GM13976 (cell line): ENCODE measurements around the gene CEP104.

Source experiments
- DNase-seq: peaks from one replicate; pipeline ENCODE4 v3.0.0; 2012; ENCODE audit warnings: low spot score
- CTCF ChIP-seq: IDR thresholded peaks from 2 replicates; pipeline ENCODE4 v1.5.1; 2012; ENCODE audit warnings: borderline replicate concordance, mild to moderate bottlenecking; ENCODE audit not compliant: insufficient read depth; ENCODE audit errors: extremely low read depth, missing control alignments, control extremely low read depth
- in situ Hi-C: fragments of 300-500 bp; cut with MboI; formaldehyde crosslinking; loops from one replicate; pipeline ENCODE4 v1.12.0; 2022; ENCODE audit warnings: low sequenced_read_pairs, mixed read lengths, inconsistent platforms; ENCODE audit not compliant: unreplicated experiment

The CEP104 gene

GRCh38 chr1:3770047-3770765 is 86.8 kb downstream of the CEP104 start:
- TF ChIP-seq CTCF, result no peak
- in situ Hi-C loops, result no loop called here
- no peak for DNase-seq

GRCh38 chr1:3768811-3769390 is 88.1 kb downstream of the CEP104 start:
- in situ Hi-C loops, result no loop called here
- no peak for TF ChIP-seq CTCF

GRCh38 chr1:3767328-3767925 is 89.6 kb downstream of the CEP104 start:
- no peak for TF ChIP-seq CTCF

More at GRCh38 chr1:3768811-3769390, 88.1 kb downstream of the CEP104 start:
- no peak for DNase-seq

GRCh38 chr1:3763351-3764125 is 93.5 kb downstream of the CEP104 start:
- TF ChIP-seq CTCF, result no peak
- in situ Hi-C loops, result no loop called here
- DNase-seq, result no peak

More at GRCh38 chr1:3767328-3767925, 89.6 kb downstream of the CEP104 start:
- no peak for DNase-seq
- in situ Hi-C loops, result no loop called here

GRCh38 chr1:3762873-3763228 is 94.2 kb downstream of the CEP104 start:
- TF ChIP-seq CTCF, result no peak
- no peak for DNase-seq
- in situ Hi-C loops, result no loop called here

GRCh38 chr1:3762151-3762872 is 94.7 kb downstream of the CEP104 start:
- in situ Hi-C loops, result no loop called here
- no peak for DNase-seq
- no peak for TF ChIP-seq CTCF
